Anterior cingulate cortex (tissue), 58 donors: Measurements from ENCODE around the gene PARD3B.
"Not testable (repeated sequence)": the region's sequence is repeated elsewhere in the genome, so short reads cannot be mapped to it uniquely, and the experiment has no call there.

ENCODE experiments used
- DNase-seq, 58 donors: peaks; one replicate each; lab custom pipeline; 2025; lab: John Stamatoyannopoulos, UW

Gene PARD3B

GRCh38 chr2:205464681-205465080 lies 919.4 kb downstream of the PARD3B start:
- no peak for DNase-seq

DNA sequence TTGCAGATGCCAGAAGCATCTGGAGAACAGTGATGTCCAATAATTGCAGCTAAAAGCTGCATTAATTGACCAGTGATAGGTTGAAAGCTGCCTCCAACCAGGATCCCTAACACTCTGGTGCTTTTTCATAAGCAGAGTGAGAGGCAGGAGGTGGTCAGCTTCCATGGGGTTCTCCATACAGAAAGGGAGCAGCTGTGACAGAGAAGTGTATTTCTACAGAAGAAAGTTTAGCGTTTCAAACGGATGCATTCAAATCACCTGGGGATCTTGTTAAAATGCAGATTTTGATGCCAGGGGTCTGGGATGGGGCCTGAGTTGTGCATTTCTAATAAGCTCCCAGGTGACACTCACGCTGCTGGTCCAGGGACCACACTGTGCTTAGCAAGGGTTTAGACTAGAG lies 920.5 kb downstream of the PARD3B start:
- no peak for DNase-seq

DNA sequence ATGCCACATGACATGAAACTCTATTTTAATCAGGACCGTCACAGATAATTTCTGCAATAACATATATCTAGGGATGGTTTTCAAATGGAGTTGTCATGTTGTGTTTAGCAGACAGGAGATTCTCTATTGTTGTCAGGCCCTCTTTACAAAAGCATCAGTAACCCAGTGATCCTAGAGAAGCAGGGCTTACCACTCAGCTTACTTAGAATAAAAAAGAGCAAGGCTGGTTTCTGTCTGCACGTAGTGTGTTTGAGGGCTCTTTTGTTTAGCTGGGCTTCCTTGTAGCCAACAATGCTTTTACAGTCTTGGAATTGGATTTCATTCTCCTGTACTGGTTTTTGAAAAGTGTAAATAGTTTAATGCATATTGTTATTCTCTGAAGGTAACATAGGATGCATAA lies 926.5 kb downstream of the PARD3B start:
- DNase-seq = no peak

GRCh38 chr2:205473791-205474190 lies 928.5 kb downstream of the PARD3B start:
- DNase-seq = no peak

- no peak for DNase-seq
Observed at GRCh38 chr2:205474741-205475415, 929.6 kb downstream of the PARD3B start.

GRCh38 chr2:205475416-205475768 lies 930.1 kb downstream of the PARD3B start:
- DNase-seq = no peak

GRCh38 chr2:205477016-205477705 lies 931.9 kb downstream of the PARD3B start:
- no peak for DNase-seq

- no peak for DNase-seq
Observed at GRCh38 chr2:205481861-205482260, 936.6 kb downstream of the PARD3B start.

GRCh38 chr2:205482399-205483081 lies 937.3 kb downstream of the PARD3B start:
- no peak for DNase-seq

DNA sequence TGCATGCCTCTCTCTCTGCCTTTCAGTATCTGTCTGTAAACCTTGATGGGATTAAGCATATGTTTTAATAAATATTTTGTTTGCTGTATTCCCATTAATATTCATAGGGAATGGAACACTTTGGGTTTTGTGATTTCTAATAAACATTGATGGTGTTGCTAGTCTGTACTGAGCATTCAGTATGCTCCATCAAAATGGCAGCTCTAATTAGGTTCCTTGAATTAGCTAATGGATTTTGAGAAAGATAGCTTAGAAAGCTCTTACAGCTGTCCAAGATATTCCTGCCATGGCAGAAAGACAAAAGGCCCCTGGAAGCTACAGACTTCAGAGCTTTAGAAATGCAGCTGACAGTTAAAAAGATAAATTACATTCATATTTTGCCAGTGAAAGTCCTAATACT lies 937.8 kb downstream of the PARD3B start:
- no peak for DNase-seq

GRCh38 chr2:205484215-205484614 lies 938.9 kb downstream of the PARD3B start:
- DNase-seq = no peak

GRCh38 chr2:205484764-205485163 lies 939.5 kb downstream of the PARD3B start:
- DNase-seq = no peak

DNA sequence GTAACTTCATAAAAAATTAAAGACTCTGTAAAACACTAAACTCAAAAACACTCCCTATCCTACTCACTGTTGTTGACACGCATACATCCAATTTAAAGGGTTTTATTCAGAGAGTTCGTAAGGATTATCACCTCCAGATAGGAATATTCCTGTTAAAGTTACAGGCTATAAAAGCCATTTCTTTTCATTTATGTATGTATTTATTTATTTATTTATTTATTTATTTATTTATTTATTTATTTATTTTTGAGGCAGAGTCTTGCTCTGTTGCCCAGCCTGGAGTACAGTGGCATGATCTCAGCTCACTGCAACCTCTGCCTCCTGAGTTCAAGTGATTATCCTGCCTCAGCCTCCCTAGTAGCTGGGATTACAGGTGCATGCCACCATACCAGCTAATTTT lies 948.3 kb downstream of the PARD3B start:
- not testable (repeated sequence) for DNase-seq

DNA sequence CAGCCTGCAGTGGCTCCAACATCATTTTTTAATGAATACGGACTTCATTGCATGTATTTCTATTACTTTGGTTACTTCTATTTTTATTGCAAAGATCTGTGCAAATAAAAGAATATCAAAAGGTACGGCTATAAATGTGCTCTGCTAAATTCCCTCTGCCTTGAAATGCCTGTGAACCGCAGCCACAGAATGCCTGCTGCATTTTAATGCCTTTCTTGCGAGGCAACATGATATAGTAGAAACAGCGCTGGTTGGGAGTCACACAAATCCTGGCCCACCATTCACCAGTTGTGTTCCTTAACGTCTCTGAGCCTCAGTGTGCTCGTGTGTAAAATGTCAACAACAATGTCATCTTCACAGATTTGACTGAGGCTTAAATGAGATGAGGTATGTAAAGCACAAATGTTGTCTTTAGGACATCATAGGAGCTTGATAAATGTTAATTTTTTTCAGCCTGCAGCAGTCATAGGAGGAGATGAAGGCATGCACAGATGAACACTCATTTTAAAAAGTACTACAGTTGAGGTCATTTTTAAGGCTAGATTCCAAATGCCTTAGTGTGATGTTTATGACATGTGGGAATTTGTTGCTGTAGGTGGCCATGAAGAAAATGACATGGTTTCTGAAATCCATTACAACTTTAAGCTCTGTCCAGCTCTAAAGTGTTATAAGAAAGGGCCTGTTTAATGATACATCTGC lies 949.4 kb downstream of the PARD3B start:
- DNase-seq = no peak

- DNase-seq = no peak
Observed at GRCh38 chr2:205495819-205496218, 950.5 kb downstream of the PARD3B start.

DNA sequence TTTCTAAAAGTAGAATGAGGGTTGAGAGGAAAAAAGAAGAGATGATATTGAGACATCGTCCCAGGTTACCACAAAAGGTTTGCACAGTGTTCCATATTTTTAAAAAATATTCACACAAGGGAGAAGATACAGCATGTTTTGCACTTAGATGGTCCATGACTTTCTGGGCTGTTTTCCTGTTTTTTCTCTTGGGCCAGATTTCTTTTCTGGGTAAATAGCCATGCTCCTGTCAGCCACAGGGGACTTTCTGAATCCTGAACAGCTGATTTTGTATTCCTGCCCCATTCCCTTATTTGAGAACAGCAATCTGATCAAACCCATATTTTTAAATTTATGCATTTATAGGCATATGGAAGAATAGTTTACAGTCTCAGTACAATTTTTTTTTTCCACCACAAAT lies 951.1 kb downstream of the PARD3B start:
- no peak for DNase-seq

- DNase-seq = no peak
Observed at GRCh38 chr2:205496772-205497171, 951.5 kb downstream of the PARD3B start.

DNA sequence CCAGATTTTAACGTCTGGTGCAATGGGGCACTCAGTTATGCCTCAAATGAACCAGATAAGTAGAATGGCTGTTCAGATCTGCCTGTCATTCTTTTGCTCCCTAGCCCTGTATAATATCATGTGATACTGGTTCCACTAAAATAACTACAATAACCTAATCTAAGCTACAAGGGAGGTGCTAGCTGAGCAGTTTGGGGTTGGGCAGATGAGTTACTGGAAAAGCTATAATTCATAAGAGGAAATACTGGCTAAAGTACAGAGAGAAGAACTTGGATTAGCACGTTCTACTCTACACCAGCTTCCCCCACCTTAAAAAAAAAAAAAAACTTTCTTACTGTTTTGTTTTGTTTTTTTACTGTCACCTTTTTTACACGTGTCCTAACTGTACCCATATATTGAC lies 953.7 kb downstream of the PARD3B start:
- no peak for DNase-seq

- no peak for DNase-seq
Observed at GRCh38 chr2:205500065-205500464, 954.8 kb downstream of the PARD3B start.

- no peak for DNase-seq
Observed at GRCh38 chr2:205500951-205501350, 955.7 kb downstream of the PARD3B start.

GRCh38 chr2:205501826-205502225 lies 956.6 kb downstream of the PARD3B start:
- no peak for DNase-seq
